Measurements from ENCODE around the gene CTR9.

GRCh38 chr11:10777806-10778205 lies 26.8 kb downstream of the CTR9 start:
- TF ChIP-seq, protein P1, sequence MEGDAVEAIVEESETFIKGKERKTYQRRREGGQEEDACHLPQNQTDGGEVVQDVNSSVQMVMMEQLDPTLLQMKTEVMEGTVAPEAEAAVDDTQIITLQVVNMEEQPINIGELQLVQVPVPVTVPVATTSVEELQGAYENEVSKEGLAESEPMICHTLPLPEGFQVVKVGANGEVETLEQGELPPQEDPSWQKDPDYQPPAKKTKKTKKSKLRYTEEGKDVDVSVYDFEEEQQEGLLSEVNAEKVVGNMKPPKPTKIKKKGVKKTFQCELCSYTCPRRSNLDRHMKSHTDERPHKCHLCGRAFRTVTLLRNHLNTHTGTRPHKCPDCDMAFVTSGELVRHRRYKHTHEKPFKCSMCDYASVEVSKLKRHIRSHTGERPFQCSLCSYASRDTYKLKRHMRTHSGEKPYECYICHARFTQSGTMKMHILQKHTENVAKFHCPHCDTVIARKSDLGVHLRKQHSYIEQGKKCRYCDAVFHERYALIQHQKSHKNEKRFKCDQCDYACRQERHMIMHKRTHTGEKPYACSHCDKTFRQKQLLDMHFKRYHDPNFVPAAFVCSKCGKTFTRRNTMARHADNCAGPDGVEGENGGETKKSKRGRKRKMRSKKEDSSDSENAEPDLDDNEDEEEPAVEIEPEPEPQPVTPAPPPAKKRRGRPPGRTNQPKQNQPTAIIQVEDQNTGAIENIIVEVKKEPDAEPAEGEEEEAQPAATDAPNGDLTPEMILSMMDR (IDR thresholded peaks at IDR 0.05) = no peak
- TF ChIP-seq POLR2A (IDR thresholded peaks at IDR 0.05) = no peak
